HG02798 (cell line): ENCODE measurements around the gene RPP25L.

ENCODE experiments used
- ATAC-seq: cut with Tn5 transposase; IDR thresholded peaks from one replicate; pipeline ENCODE4 v1.9.1; 2021; ENCODE audit warnings: mild to moderate bottlenecking; ENCODE audit not compliant: unreplicated experiment, poor library complexity

Gene RPP25L

DNA sequence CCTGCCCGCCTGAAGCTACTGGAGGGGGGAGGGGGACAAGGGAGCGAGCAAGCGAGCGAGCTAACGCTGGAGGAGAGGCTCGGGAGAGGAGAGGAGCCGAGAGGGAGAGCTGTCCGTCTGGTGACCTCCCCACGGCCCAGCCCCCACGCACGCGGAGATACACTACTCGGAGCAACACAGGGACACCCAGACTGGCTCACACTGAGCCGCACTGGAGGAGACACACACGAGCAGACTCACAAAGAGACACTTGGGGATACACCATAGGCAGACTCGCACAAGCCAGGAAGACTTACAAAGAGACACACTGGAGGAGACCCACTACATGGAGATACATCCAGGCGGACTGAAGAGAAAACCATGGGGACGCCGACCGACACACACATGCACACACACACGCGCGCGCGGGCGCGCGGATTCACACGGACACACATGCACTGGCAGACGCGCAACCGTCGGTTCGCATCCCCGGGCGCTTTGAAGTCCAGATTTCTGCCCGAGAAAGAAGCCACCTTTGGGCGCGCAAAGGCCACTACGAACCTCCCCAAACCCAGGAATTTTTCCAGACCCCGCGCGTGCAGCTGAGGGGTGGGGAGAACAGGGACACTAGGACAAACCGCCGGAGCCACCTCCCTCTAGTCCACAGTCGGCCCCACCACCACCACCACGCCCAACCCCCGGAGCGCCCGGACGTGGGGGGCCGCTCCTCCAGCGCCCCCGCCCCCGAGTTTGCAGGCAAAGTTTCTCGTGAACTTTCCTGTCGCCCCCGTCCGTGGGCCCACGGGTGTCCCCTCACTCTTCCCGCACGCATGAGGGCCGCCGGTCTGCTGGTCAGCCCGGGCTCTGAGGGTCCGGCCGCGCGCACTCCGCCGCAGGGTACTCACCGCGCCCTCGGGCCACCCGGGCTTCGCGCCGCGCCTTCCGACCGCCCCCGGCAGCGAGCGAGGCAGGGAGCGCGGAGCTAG, 22.9 kb downstream of the RPP25L start:
- no peak for ATAC-seq

DNA sequence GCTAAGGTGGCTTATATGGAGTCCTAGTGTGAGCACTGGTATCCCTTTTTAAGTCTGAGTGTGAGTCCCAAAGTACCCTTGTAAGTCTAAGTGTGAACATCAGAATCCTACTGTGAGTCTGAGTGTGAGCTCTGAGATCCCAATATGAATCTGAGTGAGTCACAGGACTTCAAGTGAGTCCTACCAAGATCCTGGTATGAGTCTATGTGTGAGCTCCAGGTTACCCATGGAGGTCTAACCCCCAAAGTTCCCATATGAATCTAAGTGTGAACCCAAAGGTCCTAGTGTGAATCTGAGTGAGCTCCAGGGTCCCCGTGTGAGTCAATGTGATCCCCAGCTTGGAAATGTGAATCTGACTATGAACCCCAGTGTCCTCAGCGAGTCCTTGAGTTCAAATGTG, 24.6 kb downstream of the RPP25L start:
- no peak for ATAC-seq

DNA sequence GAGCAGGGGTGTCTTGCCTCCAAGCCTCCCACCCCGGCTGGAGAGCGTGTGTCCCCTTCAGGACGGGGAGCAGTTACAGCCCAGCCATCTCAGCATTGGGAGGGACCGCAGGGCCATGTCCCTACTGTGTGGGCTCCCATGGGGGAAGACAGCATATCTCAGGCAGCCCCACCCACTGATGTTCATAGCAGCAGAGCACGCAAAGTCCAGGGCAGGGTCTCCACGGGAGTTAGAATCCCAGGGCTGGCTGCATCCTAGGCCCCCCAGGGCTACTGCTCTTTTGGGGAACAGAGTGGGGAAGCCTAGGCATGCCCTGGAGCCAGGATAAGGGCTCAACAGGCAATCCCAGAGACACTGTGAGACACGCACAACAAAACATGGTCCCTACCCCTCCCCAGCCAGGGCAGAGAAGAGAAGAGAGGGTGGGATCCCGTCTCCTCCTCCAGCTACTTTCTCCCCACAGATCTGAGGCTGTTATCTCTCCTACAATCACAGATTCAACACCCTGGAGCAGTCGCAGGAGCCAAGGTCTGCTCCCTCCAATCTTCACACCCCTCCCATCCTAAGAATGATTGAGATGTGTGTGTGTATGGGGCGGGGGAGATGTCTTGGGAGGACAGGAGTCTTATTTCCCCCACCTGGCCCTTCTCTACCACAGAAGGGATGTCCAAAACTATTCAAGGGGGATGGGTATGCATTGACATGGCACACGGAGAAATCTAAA, 25.8 kb downstream of the RPP25L start:
- ATAC-seq = no peak

DNA sequence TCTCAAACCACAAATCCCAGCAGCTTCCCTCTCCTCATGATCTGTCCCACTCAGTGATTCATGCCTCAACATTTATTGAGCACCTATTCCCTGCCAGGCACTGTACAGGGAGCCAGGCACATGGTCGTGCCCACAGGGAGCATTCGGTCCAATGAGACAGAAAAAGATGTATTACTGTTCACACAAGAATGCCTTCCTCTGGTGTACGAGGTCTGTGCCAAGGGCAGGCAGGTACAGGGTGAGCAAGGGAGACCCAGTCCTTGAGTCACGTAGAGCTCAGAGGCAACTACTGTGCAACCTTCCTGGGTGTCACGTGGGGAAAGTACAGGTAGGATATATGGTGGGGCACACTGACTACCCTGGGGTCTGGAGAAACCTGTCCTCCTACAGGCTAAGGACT, 26.9 kb downstream of the RPP25L start:
- ATAC-seq = no peak

DNA sequence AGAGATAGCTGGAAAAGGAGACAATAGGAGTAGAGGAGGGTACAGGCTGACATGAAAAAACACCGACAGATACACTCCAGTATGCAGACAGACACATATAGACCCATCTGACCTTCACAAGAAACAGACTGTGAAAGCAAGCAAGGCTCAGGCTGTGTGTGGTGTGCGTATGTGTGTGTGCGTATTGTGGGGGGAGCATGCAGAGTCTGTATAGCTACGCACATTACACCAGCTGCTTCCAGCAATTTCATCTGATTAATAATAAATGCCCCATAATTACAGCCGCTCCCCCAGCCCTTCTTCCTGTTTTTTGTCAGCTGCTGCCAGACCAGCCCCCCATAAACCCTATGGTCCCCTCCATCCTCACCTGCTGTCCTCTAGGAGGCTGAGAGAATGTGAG, 29.1 kb downstream of the RPP25L start:
- no peak for ATAC-seq

DNA sequence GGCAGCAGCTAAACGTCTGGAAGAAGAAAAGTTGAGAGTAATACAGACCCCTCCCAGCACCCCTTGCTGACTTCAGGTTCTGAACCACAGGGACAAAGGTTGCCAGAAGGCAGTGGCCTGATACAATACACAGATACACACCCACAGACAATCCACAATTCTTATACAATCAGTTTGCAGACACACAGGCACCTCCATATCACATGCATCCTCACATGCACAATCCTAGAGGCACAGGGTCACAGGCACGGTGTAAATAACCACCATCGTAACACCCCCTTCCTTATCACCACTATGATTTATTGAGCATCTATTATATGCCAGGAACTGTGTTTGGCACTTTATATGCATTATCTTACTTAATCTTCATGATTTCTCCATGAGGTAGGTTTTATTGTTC, 30.6 kb downstream of the RPP25L start:
- no peak for ATAC-seq

DNA sequence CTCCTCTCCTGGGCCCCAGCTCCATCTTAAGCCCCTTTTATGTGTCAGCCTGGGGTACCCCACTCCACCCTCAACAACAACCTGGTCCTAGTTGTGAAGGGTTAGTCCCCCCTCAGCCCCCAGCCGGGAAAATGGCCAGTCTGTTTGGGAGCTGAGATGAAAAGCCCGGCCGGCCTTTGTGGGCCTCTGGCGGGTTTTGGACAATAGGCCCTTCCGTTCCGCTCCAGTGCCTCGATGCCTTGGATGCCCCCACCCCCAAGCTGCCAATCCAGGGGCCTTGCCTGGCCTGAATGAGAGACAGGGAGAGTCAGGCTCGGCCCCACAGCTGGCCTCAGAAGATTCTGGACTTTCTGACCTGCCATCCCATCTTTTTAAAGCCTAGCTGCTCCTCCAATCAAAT, 31.5 kb downstream of the RPP25L start:
- no peak for ATAC-seq

DNA sequence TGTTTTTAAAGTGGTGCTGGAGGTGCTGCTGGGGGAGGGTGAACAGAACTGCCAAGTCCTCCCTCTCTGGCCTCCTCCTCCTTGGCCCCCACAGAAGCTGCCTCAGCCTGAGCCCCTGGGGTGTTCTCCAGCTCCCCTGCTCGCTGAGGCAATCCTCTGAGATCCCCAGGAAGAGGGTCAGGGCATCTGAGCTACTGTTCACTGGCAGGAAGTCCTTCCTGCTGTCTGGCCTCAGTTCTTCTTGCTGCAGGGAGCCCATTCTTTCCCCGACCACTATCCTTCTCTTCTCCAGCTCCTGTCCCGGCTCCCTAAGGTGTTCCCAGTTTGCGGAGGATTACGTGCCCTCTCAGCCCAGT, 32.1 kb downstream of the RPP25L start:
- no peak for ATAC-seq

DNA sequence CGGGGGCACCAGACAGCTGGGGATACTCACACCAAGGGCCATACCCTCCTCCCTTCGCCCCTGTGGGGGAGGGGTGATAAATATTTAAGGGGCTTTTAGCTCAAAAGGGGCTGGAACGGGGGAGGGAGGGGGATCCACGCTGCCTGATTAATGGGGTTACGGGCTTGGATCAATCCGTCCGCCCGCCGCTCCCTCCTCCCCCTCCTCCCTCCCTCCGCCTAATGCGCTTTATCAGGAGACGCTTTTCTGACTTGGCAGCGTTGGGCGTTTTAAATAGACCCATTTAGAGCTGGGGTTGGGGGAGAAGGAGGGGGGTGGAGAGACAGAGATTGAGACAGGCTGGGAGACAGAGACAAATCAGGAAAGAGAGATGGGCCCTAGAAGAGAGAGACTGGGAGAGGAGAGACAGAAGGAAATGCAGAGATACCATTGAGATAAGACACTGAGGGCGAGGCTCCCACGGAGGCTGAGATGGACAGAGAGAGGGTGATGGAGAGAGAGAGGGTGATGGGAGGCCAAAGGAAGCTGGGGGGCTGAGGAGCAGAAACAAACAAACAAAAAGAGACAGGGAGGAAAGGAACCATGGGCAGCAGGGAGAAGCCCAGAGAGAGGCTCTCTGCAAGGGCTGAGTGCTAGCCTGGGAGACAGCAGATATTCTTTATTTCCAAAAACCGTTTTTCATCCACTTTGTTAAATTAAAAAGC, 32.6 kb downstream of the RPP25L start:
- ATAC-seq = no peak

DNA sequence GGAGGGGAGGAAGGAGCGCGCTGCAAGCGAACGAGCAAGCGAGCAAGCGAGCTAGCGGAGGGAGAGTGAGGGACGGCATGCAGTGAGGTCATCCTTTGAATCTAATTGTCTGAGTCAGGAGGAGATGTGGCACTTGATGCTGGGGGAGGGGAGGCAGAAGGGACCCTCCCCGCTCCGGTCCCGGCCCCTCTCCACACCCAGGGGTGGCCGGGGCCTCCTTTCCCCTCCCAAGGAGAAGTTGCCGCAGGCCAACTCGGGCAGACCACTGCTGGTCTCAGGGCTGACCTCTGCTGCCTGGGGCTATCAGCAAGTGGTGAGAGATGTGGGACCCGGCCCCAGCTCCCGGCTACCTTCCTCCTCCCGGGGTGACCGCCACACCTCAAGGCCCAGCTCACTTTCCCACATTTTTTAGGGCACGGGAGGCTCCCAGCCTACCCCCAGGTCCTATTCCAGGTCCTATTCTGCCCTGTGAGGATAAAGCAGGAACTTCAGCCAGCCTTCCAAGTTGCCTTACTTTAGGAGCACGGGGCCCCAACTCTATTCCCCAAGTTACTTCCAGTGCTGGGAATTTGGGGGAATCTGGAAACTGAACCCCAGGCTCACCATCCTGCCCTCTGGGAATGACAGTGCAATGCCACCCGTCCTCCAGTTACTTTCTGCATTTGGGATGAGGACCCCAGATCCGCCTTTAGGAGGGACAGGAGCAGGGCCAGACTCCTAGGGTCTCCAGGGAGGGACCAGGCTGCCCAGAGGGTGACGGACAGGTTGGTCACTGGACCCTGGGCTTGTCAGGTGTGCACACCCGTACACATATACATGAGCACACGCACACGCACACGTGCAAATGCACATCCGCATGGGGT, 33.4 kb downstream of the RPP25L start:
- ATAC-seq = no peak

DNA sequence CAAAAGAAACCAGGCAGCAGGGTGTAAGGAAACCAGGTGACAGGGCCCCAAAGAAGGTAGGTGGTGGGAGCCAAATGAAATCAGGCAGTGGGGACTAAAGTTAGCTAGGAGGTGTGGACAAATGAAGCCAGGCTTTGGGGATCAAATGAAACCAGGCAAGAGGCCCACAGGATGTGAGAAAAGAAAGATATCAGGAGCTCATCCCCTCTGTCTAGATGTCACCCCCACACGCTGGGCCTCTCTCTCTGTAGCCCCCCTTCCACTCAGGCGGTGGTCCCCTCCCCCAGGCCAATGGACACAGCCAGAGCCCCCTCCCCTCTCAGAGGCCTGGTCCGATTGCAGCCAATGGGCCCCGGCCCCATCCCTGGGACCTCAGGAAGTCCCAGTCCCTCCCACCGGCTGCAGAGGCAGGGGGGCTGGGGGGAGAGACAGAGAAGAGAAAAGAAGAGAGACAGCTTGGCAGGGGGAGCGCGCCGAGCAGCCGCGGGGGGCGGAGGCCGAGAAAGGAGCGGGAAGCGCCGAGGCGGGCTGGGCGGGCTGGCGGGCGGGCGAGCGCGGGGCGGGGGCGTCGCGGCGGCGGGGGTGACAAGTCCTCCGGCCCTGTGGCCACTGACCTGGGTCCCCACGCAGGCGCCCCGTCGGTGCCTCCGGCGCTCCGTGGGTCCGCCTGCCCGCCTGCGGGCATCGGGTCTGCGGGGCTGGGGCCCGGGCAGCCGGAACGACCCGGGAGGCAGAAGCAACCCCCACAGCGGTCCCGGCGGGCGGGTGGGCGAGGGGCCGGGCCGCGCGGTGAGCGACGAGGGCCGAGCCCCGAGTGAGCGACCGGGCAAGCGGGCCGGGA, 34.3 kb downstream of the RPP25L start:
- ATAC-seq = no peak

DNA sequence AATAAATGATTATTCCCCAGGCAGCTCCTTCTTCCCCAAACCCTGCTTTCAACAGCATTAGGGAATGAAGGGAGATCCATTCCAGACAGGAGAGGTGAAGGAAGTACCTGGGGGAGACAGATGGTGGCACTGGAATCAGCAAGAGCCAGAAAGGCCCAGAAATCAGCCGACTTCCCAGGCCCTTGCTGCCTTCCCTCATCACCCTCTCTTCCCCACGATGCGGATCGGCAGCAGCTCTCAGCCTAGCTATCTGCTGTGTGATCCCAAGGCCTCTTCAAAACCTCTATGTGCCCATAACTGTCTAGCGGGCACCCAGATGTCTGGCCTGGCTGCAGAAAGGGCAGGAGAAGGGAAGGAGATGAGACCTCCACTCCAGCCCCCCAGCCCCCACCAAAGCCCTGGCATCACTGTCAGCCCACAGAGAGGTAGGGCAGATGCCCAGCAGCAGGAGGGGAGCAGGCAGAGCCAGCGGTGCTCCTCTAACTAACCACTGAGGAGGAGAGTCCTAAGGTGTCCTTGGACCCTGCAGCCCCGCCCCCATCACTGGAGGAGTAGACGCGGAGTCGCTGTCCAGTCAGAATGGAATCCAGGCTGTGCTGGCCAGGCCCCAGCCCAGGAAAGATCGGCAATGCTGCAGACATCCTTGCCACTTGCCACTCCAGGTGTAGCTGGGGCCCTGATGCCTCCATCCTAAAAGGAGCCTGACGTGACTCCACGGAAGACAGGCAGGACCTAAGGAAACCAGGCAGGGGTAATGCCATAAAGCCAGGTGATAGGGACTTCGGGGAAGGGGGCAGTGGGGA, 35.1 kb downstream of the RPP25L start:
- no peak for ATAC-seq

DNA sequence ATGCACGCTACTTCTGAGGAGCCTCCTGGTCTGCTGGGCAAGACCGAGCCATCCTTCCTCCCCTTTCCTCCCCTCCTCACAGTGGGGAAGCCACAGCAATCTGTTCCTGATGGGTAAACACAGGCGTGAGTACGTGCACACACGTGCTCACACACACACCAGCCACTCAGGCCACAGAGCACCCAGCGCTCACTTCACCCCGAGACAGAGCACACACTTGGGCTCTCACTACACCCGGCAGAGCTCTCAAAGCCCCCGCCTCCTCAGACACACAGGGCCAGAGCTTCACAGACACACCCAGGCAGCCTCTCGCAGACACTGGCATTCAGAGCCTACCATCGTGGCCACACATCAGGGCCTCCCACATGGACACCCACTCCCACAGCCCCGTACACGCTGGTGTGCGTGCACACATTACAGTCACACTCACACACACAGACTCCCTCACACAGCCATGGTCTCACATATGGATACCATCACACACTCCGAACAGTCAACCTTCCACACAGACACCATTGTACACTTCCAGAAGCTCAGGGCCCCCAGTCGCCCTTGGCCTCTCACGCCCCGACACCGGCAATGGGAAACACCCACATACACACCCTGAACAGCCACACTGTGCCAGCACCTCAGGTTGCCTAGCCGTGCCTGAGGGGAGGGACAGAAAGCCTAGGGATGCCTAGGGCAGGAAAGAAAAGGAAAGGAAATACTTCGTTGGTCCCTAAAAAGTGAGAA, 35.9 kb downstream of the RPP25L start:
- no peak for ATAC-seq

DNA sequence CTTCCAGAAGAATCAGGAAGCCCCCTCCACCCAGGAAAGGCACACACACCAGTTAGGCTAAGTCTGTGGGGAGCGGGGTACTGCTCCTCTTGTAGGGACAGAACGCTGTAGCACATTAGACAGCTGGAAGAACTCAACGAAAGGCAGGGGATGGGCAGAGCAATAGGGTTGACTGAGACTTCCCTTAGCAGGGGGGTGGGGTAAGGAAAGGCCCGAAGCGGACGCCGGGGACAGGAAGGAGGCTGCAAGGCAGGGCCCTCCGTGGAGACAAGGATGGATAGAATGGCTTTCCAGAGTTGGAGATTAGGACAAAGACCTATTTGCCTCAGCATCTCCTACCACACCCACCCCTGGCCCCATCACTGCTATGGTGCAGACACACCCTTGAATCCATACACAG, 36.7 kb downstream of the RPP25L start:
- ATAC-seq = no peak

DNA sequence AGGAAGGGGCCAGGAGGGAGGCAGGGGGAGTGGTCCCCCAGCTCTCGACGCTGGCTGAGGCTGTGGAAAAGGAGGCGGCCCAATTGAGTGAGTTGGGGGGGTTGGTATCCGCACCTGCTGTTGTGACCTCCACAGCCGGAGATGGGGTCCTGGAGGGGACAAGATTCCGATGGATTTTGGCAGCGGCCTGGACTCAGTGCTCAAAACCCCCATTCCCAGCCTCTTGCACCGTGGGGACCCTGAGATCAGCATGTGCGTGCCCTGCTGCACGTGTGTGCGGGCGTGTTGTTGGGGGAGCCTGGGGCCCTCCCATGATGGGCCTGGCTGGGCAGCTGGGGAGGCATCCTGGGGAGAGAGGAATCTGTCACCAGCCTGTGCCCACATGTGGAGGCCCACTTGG, 37.3 kb downstream of the RPP25L start:
- ATAC-seq = no peak

DNA sequence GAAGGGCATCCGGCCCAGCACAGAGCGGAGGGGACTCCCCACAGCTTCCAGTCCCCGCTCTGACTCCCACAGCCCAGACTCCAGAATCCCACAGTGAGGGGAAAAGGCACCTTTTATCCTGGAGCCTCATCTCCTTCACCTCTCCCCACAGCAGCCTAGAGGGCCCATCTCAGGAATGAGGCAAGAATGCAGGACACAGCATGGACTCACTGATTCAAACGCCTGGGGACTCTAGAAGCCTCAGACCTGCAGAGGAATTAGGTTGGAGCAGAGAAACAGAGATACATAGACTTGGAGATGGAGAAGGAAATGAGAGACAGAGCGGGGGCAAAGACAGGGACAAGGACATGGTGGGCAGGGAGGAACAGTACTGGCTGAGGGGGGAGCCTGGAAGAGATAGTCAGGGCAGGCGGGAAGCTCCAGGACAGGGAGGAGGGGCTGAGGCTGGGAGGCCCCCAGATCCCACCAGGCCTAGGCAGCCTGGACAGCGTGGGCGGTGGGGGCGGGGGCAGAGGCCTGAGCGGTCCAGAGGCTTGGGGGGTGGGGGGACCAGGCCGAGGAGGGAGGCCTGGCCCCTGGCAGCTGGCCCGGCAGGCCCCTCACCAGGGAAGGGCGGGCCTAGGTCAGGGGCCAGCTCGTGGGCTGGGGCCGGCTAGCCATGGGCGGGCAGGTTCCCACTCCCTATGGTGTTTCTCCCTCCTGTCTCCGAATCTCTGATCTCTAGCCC, 38.1 kb downstream of the RPP25L start:
- ATAC-seq = no peak

DNA sequence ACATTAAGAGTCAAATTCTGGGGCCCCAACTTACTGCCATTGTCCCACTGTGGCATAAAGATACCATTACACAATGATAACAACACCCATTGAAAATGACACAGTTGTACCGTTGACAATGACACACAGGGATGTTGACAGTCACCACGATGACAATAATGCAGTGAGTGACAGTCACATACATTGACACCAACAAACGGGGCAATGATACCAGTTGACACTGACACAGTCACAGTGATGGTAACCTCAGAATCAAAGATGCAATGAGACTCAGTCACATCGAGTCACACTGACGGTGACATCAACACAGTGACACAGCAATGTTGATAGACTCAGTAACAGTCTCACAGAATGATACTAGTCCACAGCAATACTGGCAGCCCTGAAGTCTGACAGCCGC, 39.3 kb downstream of the RPP25L start:
- ATAC-seq = no peak
